SIG-M5 (cell line): ENCODE data around the gene ZNF107.

Source experiments
- DNase-seq: peaks from one replicate; lab custom pipeline; 2025; lab: John Stamatoyannopoulos, UW

The ZNF107 gene

GRCh38 chr7:64665980-64666662, at the start of gene ZNF107:
TSS of gene ZNF107 (plus strand) at chr7:64666133. CDS start at chr7:64666283, 150 bp downstream.
- DNase-seq = peak; percentile 67

GRCh38 chr7:64618785-64619456, 47.0 kb upstream of the ZNF107 start:
- DNase-seq = no peak

- DNase-seq = no peak
Measured at GRCh38 chr7:64619705-64620104, 46.2 kb upstream of the ZNF107 start.

- no peak for DNase-seq
Measured at GRCh38 chr7:64621656-64622055, 44.3 kb upstream of the ZNF107 start.

GRCh38 chr7:64625114-64626082, 40.5 kb upstream of the ZNF107 start:
- no peak for DNase-seq

GRCh38 chr7:64626083-64626469, 39.9 kb upstream of the ZNF107 start:
- DNase-seq = no peak

GRCh38 chr7:64626557-64626956, 39.4 kb upstream of the ZNF107 start:
- no peak for DNase-seq

- no peak for DNase-seq
Measured at GRCh38 chr7:64628192-64628591, 37.7 kb upstream of the ZNF107 start.

- no peak for DNase-seq
Measured at GRCh38 chr7:64628721-64629120, 37.2 kb upstream of the ZNF107 start.

- no peak for DNase-seq
Measured at GRCh38 chr7:64630496-64630895, 35.4 kb upstream of the ZNF107 start.

GRCh38 chr7:64632029-64632428, 33.9 kb upstream of the ZNF107 start:
- DNase-seq = no peak

- DNase-seq = no peak
Measured at GRCh38 chr7:64633401-64633800, 32.5 kb upstream of the ZNF107 start.

- no peak for DNase-seq
Measured at GRCh38 chr7:64634406-64635062, 31.4 kb upstream of the ZNF107 start.

GRCh38 chr7:64636386-64636785, 29.5 kb upstream of the ZNF107 start:
- DNase-seq = no peak

GRCh38 chr7:64637521-64638445, 28.1 kb upstream of the ZNF107 start:
- DNase-seq = no peak

GRCh38 chr7:64638822-64639221, 27.1 kb upstream of the ZNF107 start:
- no peak for DNase-seq

- no peak for DNase-seq
Measured at GRCh38 chr7:64639267-64640001, 26.5 kb upstream of the ZNF107 start.

- DNase-seq = no peak
Measured at GRCh38 chr7:64640504-64640903, 25.4 kb upstream of the ZNF107 start.

GRCh38 chr7:64642046-64642445, 23.9 kb upstream of the ZNF107 start:
- no peak for DNase-seq

GRCh38 chr7:64642875-64643274, 23.1 kb upstream of the ZNF107 start:
- DNase-seq = no peak
